Activated T-helper 2 cell treated with anti-CD3 and anti-CD28 coated beads, Interferon-gamma antibody, Interleukin-2, Interleukin-4, amounts not matched to agents 10 μg/mL and 5 μg/mL and 100 μg/mL, durations not matched to agents 14 hours and 24 hours and 36 hours (primary cell): ENCODE results near the gene ATF7IP. TPM values are rescaled to one million over a fixed set of nuclear protein-coding genes. Genes with fewer than 3 reads are reported as not detected.
"Not testable (repeated sequence)": the region's sequence is repeated elsewhere in the genome, so short reads cannot be mapped to it uniquely, and the experiment has no call there.

Experiments used
- DNase-seq: peaks from one replicate; pipeline ENCODE4 v3.0.0; 2021; ENCODE audit warnings: low spot score
- H3K27ac Mint-ChIP-seq: one replicate; pipeline ENCODE4 v1.8.0; 2021; ENCODE audit warnings: mixed read lengths
- H3K27me3 Mint-ChIP-seq: one replicate; pipeline ENCODE4 v1.8.0; 2021; ENCODE audit warnings: low read depth, mixed read lengths
- H3K36me3 Mint-ChIP-seq: one replicate; pipeline ENCODE4 v1.8.0; 2021; ENCODE audit warnings: low read depth, mixed read lengths
- H3K4me1 Mint-ChIP-seq: one replicate; pipeline ENCODE4 v1.8.0; 2021; ENCODE audit warnings: low read depth, mixed read lengths
- H3K4me3 Mint-ChIP-seq: one replicate; pipeline ENCODE4 v1.8.0; 2021; ENCODE audit warnings: low read depth, mild to moderate bottlenecking, moderate library complexity, mixed read lengths
- H3K9me3 Mint-ChIP-seq: one replicate; pipeline ENCODE4 v1.8.0; 2021; ENCODE audit warnings: mixed read lengths
- intact Hi-C: fragments of 100-400 bp; cut with micrococcal nuclease; formaldehyde crosslinking; loops from one replicate; pipeline ENCODE4 v1.15.1; 2023
- total RNA-seq: library from RNA; stranded (reverse); gene quantifications from 2 replicates; pipeline ENCODE4 v1.2.3, GENCODE V29; 2022

ATF7IP gene
- total RNA-seq, 1 donor from 2014 or later = 82.1 TPM

DNA sequence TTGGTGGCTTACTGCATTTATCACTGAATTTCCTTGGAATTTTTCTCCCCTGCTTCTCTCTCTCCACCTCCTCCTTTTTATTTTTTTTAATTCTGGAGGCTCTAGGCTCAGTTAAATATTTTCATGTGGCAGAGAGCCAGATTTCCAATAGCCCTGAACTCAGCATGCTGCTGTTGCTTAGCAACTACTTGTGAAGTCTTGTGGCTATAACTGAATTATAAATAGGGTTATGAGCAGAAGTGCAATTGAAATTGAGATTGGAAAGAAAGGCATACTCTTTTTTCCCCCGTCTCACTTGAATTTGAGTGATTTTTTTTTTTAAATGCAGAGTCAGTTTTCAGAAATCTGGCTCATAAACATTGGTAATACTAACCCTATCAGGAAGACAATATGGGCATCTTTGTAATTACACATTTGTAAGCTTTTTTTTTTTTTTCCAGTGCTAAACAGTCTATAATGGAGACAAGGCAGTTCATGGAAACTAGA lies 38.3 kb downstream of the ATF7IP start:
- intact Hi-C loops = loop anchor here (1.0 kb wide), 1 partner anchor 7 kb away; no protein-coding TSS in a partner anchor
- no peaks in the 10 kb centered on the region for H3K9me3 Mint-ChIP-seq
- peaks cover 57% of the 10 kb centered on the region for H3K4me1 Mint-ChIP-seq
- H3K36me3 Mint-ChIP-seq = peaks cover 61% of the 10 kb centered on the region
- peak overlapping the region; percentile 43 for H3K4me3 Mint-ChIP-seq
- peak overlapping the region; percentile 67 for H3K27ac Mint-ChIP-seq
- no peak for DNase-seq
- no peaks in the 10 kb centered on the region for H3K27me3 Mint-ChIP-seq

DNA sequence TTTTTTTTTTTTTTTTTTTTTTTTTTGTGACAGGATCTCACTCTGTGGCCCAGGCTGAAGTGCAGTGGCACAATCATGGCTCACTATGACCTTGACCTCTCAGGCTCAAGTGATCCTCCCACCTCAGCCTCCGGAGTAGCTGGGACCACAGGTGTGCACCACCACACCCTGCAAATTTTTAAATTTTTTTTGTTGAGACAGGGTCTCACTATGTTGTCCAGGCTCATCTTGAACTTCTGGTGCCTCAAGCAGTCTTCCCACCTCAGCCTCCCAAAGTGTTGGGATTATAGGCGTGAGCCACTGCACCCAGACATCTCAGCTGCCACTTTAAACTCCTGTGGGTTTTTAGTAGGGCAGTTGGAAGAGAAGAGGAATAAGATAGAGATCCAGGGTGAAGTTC lies 39.9 kb downstream of the ATF7IP start:
- peaks cover 53% of the 10 kb centered on the region for H3K4me1 Mint-ChIP-seq
- intact Hi-C loops = not testable (repeated sequence)

DNA sequence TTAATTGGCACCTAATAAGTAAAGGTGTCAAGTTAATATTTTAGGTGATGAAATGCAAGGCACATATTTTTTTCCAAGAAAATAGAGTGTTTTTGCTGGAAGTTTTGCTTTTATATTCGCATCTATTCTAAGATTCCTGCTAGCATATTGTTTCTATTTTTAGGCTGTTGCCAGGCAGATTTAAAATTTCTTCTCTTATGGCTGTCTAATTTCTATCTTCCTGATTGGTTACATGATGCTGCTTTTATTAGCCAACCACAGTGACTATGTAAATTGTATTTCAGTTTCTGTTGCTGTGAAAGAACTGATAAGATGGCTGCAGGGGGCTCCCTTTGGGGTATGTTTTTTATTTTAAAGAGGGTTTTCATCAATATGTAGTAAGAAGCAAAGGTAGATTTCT lies 42.7 kb downstream of the ATF7IP start:
- intact Hi-C loops = no loop called here
- Mint-ChIP-seq H3K9me3 (peaks cover 3% of the 10 kb centered on the region), H3K27me3 (no peaks in the 10 kb centered on the region), H3K4me3 (no peak overlapping the region), H3K4me1 (peaks cover 50% of the 10 kb centered on the region), H3K27ac (peak overlapping the region; percentile 46), H3K36me3 (peaks cover 64% of the 10 kb centered on the region)
- no peak for DNase-seq

More for the DNA sequence above, 39.9 kb downstream of the ATF7IP start:
- H3K36me3 Mint-ChIP-seq = peaks cover 63% of the 10 kb centered on the region
- H3K27me3 Mint-ChIP-seq, DNase-seq, H3K27ac Mint-ChIP-seq, H3K4me3 Mint-ChIP-seq, H3K9me3 Mint-ChIP-seq: not testable (repeated sequence)

DNA sequence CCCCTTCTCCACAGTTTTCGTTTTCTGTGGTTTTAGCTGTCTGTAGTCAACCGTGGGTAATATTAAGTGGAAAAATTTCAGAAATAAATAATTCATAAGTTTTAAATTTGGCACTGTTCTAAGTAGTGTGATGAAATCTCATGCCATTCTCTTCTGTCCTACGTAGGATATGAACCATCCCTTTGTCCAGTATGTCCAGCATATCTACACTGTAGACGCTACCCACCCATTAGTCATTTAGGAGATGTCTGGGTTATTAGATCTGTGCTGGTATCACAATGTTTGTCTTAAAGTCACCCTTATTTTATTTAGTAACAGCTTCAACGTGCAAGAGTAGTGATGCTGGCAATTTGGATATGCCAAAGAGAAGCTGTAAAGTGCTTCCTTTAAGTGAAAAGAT lies 44.7 kb downstream of the ATF7IP start:
- Mint-ChIP-seq H3K4me3 (no peak overlapping the region), H3K27ac (no peak overlapping the region), H3K4me1 (peaks cover 45% of the 10 kb centered on the region), H3K9me3 (peaks cover 4% of the 10 kb centered on the region), H3K36me3 (peaks cover 61% of the 10 kb centered on the region), H3K27me3 (no peaks in the 10 kb centered on the region)
- intact Hi-C loops = no loop called here
- no peak for DNase-seq

DNA sequence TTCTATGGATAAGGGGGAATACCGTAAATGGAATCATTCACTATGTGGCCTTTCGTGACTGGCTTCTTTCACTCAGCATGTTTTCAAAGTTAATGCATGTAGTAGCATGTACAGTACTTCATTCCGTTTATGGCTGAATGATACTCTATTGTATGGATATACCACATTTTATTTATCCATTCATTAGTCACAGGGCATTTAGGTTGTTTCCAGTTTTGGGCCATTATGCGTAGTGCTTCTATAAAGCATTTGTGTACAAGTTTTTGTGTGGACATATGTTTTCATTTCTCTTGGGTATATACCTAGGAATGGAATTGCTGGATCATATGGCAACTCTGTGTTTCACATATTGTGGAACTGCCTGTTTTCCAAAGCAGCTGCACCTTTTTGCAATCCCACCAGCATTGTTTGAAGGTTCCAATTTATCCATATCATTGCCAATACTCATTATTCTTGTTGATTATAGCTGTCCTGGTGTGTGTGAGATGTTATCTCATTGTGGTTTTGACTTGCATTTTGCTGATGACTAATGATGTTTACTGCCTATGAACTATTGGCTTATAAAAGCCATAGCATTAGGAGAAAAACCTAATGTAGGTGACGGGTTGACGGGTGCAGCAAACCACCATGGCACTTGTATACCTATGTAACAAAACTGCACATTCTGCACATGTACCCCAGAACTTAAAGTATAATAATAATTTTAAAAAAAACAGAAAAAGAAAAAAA lies 45.5 kb downstream of the ATF7IP start:
- Mint-ChIP-seq H3K27ac (peak overlapping the region; percentile 62), H3K4me3 (peak overlapping the region; percentile 13), H3K9me3 (peaks cover 4% of the 10 kb centered on the region), H3K4me1 (peaks cover 44% of the 10 kb centered on the region), H3K27me3 (no peaks in the 10 kb centered on the region), H3K36me3 (peaks cover 56% of the 10 kb centered on the region)
- intact Hi-C loops = loop anchor here (1.0 kb wide), 1 partner anchor 11 kb away; no protein-coding TSS in a partner anchor
- no peak for DNase-seq

DNA sequence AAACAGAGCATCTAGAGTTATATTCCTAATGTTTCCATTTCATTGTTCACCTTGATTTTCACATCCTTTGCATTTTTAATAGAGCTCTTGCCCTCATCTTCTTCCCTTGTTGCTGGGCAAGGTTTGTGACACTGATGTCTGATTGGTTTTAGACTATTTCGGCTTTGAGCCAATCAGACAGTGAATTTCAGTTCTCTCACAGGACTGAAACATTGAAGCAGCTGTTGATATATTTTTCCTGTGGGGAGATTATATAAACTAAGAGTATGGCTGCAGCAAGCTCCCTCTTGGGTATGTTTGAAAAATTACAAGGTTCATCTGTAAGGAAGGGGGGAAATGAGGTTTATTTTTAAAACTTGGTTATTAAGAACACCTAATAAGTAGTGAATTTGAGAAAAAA lies 51.2 kb downstream of the ATF7IP start:
- Mint-ChIP-seq H3K27me3 (no peaks in the 10 kb centered on the region), H3K9me3 (peaks cover 22% of the 10 kb centered on the region), H3K4me3 (peak overlapping the region; percentile 23), H3K36me3 (peaks cover 52% of the 10 kb centered on the region), H3K27ac (peak overlapping the region; percentile 54), H3K4me1 (peaks cover 44% of the 10 kb centered on the region)
- DNase-seq = peak; percentile 38
- intact Hi-C loops = loop anchor here (1.0 to 5.0 kb wide), 5 partner anchors 21 to 160 kb away; no protein-coding TSS in a partner anchor

DNA sequence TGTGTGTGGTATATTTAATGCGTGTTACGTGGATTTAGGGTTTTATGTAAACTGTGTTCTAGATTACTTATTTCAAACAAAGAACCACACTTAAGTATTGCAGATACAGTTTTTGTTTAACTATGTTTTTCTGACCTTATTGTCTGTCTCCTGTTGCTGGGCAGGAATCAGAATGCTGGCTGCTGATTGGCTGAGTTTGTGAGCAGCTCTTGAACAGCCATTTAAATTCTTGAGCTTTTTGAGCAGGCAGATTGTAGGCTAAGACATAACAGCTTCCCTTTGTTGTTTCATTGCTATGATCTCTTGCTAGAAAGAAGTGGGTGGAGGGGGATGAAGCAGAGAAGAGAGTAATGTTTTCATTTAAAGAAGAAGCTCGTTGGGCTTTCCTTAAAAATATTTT lies 52.2 kb downstream of the ATF7IP start:
- peaks cover 57% of the 10 kb centered on the region for H3K36me3 Mint-ChIP-seq
- H3K27ac Mint-ChIP-seq = peak overlapping the region; percentile 92

DNA sequence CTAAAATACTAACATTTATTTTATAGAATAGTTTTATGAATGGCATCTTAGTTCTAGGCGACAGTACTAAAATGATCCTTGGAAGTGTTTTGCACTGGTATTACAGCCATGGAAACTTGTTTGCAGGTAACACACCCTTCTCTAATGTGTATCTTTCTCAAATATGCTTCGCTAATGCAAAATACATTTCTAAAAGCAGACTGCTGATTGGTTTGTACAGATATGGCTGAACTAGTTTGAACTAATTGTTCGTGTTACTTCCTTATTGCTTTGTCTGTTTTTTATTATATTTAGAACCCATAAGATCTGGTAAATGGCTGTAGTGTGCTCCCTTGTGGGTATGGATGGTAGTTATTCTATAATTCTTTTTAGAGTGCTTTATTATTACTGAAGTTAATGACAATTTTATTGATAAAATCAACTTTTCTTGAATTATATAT lies 53.0 kb downstream of the ATF7IP start:
- H3K27me3 Mint-ChIP-seq = no peaks in the 10 kb centered on the region
- H3K4me1 Mint-ChIP-seq = peaks cover 37% of the 10 kb centered on the region
- no peak overlapping the region for H3K27ac Mint-ChIP-seq
- peaks cover 58% of the 10 kb centered on the region for H3K36me3 Mint-ChIP-seq
- DNase-seq = no peak
- intact Hi-C loops = loop anchor here (1.0 to 5.0 kb wide), 2 partner anchors 34 to 179 kb away; no protein-coding TSS in a partner anchor
- H3K4me3 Mint-ChIP-seq = peak overlapping the region; percentile 5
- H3K9me3 Mint-ChIP-seq = peaks cover 36% of the 10 kb centered on the region

More for the DNA sequence above, 52.2 kb downstream of the ATF7IP start:
- H3K4me3 Mint-ChIP-seq = peak overlapping the region; percentile 77
- H3K4me1 Mint-ChIP-seq = peaks cover 42% of the 10 kb centered on the region
- DNase-seq = peak; percentile 64
- peaks cover 32% of the 10 kb centered on the region for H3K9me3 Mint-ChIP-seq
- intact Hi-C loops = loop anchor here (1.0 to 5.0 kb wide), 3 partner anchors 35 to 178 kb away; no protein-coding TSS in a partner anchor
- no peaks in the 10 kb centered on the region for H3K27me3 Mint-ChIP-seq

DNA sequence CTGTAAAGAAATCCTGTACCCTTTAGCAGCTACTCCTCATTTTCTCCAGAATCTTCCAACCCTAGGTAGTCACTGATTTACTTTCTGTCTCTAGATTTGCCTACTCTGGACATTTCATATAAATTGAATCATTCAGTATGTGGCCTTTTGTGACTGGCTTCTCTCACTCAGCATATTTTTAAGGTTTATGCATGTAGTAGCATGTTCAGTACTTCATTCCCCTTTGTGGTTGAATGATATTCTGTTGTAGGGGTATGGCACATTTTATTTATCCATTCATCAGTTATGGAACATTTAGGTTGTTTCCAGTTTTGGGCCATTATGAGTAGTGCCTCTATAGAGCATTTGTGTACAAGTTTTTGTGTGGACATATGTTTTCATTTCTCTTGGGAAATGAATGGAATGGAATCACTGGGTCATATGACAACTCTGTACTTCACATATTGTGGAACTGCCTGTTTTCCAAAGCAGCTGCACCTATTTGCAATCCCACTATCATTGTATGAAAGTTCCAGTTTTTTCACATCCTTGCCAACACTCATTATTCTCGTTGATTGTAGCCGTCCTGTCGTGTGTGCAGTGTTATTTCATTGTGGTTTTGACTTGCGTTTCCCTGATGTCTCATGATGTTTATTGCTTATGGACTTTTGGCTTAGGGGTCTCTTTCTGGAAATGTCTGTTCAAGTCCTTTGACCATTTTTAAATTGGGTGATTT lies 57.2 kb downstream of the ATF7IP start:
- peaks cover 31% of the 10 kb centered on the region for H3K4me1 Mint-ChIP-seq
- no peaks in the 10 kb centered on the region for H3K27me3 Mint-ChIP-seq
- peaks cover 54% of the 10 kb centered on the region for H3K9me3 Mint-ChIP-seq
- H3K27ac Mint-ChIP-seq = no peak overlapping the region
- intact Hi-C loops = no loop called here
- no peak overlapping the region for H3K4me3 Mint-ChIP-seq
- no peak for DNase-seq
- peaks cover 82% of the 10 kb centered on the region for H3K36me3 Mint-ChIP-seq

DNA sequence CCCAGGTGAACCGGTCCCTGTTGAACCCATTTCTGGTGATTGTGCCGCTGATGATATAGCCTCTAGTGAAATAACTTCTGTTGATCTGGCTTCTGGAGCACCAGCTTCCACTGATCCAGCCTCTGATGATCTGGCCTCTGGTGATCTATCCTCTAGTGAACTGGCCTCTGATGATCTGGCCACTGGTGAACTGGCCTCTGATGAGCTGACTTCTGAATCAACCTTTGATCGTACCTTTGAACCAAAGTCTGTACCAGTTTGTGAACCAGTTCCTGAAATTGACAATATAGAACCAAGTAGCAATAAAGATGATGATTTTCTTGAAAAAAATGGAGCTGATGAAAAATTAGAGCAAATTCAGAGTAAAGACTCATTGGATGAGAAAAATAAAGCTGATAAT lies 59.1 kb downstream of the ATF7IP start:
- intact Hi-C loops = no loop called here

DNA sequence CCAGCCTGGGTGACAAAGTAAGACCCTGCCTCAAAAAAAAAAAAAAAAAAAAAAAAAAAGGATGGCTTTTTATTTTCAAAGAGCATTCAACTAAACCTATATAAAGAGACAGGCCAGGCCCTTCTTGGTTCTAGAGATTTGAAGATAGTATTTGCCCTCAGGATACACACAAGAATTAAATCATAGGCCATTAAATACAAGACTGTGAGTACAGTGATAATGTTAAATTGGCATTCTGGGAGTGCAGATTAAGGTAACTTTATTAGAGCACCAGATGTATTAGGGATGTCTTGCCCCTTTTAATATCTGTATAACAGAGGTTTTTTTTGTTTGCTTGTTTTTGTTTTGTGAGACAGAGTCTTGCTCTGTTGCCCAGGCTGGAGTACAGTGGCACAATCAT lies 61.3 kb downstream of the ATF7IP start:
- H3K4me3 Mint-ChIP-seq = no peak overlapping the region
- H3K27me3 Mint-ChIP-seq = no peaks in the 10 kb centered on the region
- no peak overlapping the region for H3K27ac Mint-ChIP-seq
- peaks cover 34% of the 10 kb centered on the region for H3K4me1 Mint-ChIP-seq
- peaks cover 95% of the 10 kb centered on the region for H3K36me3 Mint-ChIP-seq
- DNase-seq = no peak
- peaks cover 56% of the 10 kb centered on the region for H3K9me3 Mint-ChIP-seq
- intact Hi-C loops = no loop called here

More for the DNA sequence above, 59.1 kb downstream of the ATF7IP start:
- H3K27ac Mint-ChIP-seq = no peak overlapping the region
- peaks cover 64% of the 10 kb centered on the region for H3K9me3 Mint-ChIP-seq
- peaks cover 98% of the 10 kb centered on the region for H3K36me3 Mint-ChIP-seq
- DNase-seq = no peak
- H3K4me3 Mint-ChIP-seq = no peak overlapping the region
- no peaks in the 10 kb centered on the region for H3K27me3 Mint-ChIP-seq
- peaks cover 35% of the 10 kb centered on the region for H3K4me1 Mint-ChIP-seq

DNA sequence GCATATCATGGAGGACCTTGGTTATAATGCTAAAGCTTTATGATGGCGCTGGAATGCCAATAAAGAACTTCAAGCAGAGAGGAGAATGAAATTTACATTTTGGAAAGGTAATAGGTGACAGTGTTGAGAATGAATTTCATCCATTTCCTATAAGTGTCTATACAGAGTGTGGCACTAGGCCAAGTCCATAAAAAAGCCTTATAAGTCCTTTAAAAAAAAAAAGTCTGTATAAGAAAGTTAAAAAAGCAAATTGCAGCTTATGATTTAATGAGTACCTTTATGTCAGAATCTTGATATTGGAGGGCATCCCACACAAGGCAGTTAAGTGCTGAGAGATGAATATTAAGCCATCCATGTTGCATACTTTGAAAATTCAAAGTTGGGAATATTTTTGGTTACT lies 62.4 kb downstream of the ATF7IP start:
- Mint-ChIP-seq H3K27me3 (no peaks in the 10 kb centered on the region), H3K27ac (no peak overlapping the region), H3K9me3 (peaks cover 45% of the 10 kb centered on the region), H3K4me3 (no peak overlapping the region), H3K36me3 (peaks cover 92% of the 10 kb centered on the region), H3K4me1 (peaks cover 34% of the 10 kb centered on the region)
- DNase-seq = no peak
- intact Hi-C loops = no loop called here
